ENCODE measurements around the gene IKZF4. TPM values are rescaled to one million over a fixed set of nuclear protein-coding genes. Genes with fewer than 3 reads are reported as not detected.

Gene IKZF4
- total and polyA plus RNA-seq, 2 donors (not counting 1 experiment from before 2014, with no cell fraction given): 2.3 to 7.6 TPM

DNA sequence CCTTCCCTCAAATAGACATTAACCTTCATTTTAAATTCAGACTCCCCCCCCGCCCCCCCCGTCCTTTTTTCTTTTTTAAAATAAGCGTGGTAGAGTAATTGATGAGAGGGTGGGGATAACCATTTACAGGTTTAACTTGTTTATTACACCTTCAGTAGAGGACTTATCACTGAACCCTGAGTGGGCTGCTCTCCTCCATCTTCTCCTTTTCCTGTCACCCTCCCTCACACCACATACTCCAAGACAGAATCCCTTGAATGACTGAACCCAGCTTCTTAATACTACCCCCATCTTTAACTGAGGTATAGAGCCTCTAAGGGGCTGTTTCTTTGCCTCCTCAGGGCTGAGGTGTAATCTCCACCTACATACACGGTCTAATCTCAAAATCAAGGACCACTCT, 3.7 kb upstream of the IKZF4 start:
- ATAC-seq (ENCODE audit: low read depth) (no peak), DNase-seq (no peak)
- Mint-ChIP-seq H3K27me3 (no peaks in the 10 kb centered on the region), H3K4me1 (peaks cover 11% of the 10 kb centered on the region), H3K27ac (no peak overlapping the region), H3K9me3 (ENCODE audit: insufficient read depth) (no peaks in the 10 kb centered on the region), H3K4me3 (no peak overlapping the region)
- H3K4me3 ChIP-seq (ENCODE audit: control extremely low read depth in 1 of 5, extremely low read depth in 1 of 5, insufficient read depth in 1 of 5, low read depth in 2 of 5, low read length in 4 of 5): no peak overlapping the region
- peaks cover 9 to 18% of the 10 kb centered on the region in 2 donors for H3K4me1 ChIP-seq (ENCODE audit: control insufficient read depth in 2 of 2, insufficient read depth in 2 of 2, low read length in 2 of 2)
- H3K9ac ChIP-seq (ENCODE audit: low read length): no peak overlapping the region
- no peaks in the 10 kb centered on the region for H3K27me3 ChIP-seq (replicated peaks in 1 of 4; ENCODE audit: control extremely low read depth in 1 of 4, control insufficient read depth in 3 of 4, insufficient read depth in 4 of 4, low read length in 3 of 4)
- H3K9me3 ChIP-seq (ENCODE audit: control extremely low read depth in 1 of 3, control insufficient read depth in 2 of 3, insufficient read depth in 1 of 3, low read length in 2 of 3): no peaks in the 10 kb centered on the region
- H3K79me2 ChIP-seq (ENCODE audit: control insufficient read depth, insufficient read depth, low read length): no peaks in the 10 kb centered on the region
- TF ChIP-seq, protein P1, sequence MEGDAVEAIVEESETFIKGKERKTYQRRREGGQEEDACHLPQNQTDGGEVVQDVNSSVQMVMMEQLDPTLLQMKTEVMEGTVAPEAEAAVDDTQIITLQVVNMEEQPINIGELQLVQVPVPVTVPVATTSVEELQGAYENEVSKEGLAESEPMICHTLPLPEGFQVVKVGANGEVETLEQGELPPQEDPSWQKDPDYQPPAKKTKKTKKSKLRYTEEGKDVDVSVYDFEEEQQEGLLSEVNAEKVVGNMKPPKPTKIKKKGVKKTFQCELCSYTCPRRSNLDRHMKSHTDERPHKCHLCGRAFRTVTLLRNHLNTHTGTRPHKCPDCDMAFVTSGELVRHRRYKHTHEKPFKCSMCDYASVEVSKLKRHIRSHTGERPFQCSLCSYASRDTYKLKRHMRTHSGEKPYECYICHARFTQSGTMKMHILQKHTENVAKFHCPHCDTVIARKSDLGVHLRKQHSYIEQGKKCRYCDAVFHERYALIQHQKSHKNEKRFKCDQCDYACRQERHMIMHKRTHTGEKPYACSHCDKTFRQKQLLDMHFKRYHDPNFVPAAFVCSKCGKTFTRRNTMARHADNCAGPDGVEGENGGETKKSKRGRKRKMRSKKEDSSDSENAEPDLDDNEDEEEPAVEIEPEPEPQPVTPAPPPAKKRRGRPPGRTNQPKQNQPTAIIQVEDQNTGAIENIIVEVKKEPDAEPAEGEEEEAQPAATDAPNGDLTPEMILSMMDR (IDR thresholded peaks at IDR 0.05): no peak
- TF ChIP-seq EZH2 (IDR thresholded peaks at IDR 0.05; ENCODE audit: borderline replicate concordance, insufficient read depth, low read depth, low read length, poor library complexity, severe bottlenecking): no peak
- H4K20me1 ChIP-seq (ENCODE audit: control insufficient read depth, insufficient read depth, low read length, poor library complexity, severe bottlenecking): no peaks in the 10 kb centered on the region
- no CpG with 5 or more reads among the region's 4 CpGs for WGBS (ENCODE audit: insufficient coverage)
- H3K27ac ChIP-seq (ENCODE audit: low read length in 2 of 2): no peak overlapping the region
- intact Hi-C loops (cut with micrococcal nuclease): no loop called here
- H3K4me2 ChIP-seq (replicated peaks; ENCODE audit: low read depth, low read length, poor library complexity, severe bottlenecking): no peak overlapping the region
- H2AFZ ChIP-seq (ENCODE audit: insufficient read depth, low read depth, low read length, poor library complexity, severe bottlenecking): no peak overlapping the region
- ChIA-PET CTCF (no interaction called here), POLR2A (no interaction called here)
- H3K36me3 ChIP-seq (replicated peaks in 1 of 2; ENCODE audit: control extremely low read depth in 1 of 2, control insufficient read depth in 1 of 2, extremely low read depth in 1 of 2, insufficient read depth in 2 of 2, low read length in 1 of 2): no peaks in the 10 kb centered on the region

DNA sequence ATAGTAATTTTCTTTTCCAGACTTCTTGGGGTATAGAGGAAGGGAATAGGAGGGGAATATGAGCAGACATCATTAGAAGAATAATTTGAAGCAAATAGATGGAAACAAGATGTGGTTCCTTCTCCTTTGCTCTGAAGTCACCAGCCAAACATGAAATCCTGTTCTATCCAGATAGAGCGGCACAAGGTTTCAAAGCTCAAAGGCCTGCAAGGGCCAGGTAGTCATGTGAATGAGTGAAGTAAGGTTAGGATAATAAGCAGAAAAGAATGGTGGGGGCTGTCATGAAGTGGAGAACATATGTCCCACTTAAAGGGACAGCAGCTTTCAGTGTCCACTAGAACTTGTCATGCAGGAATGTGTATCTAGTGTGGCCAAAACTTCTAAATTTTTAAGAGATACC, 2.5 kb upstream of the IKZF4 start:
- Mint-ChIP-seq H3K4me1 (peaks cover 11% of the 10 kb centered on the region), H3K27ac (no peak overlapping the region), H3K4me3 (no peak overlapping the region), H3K9me3 (ENCODE audit: insufficient read depth) (no peaks in the 10 kb centered on the region), H3K27me3 (no peaks in the 10 kb centered on the region)
- DNase-seq (no peak), ATAC-seq (ENCODE audit: low read depth) (no peak)
- 100% methylated on average over 1 of the region's 1 CpG for WGBS (ENCODE audit: insufficient coverage)
- Histone ChIP-seq H3K4me1 (ENCODE audit: control insufficient read depth in 2 of 2, insufficient read depth in 2 of 2, low read length in 2 of 2) (peaks cover 9 to 18% of the 10 kb centered on the region in 2 donors), H3K9ac (ENCODE audit: low read length) (no peak overlapping the region), H3K36me3 (replicated peaks in 1 of 2; ENCODE audit: control extremely low read depth in 1 of 2, control insufficient read depth in 1 of 2, extremely low read depth in 1 of 2, insufficient read depth in 2 of 2, low read length in 1 of 2) (no peaks in the 10 kb centered on the region), H4K20me1 (ENCODE audit: control insufficient read depth, insufficient read depth, low read length, poor library complexity, severe bottlenecking) (no peaks in the 10 kb centered on the region), H2AFZ (ENCODE audit: insufficient read depth, low read depth, low read length, poor library complexity, severe bottlenecking) (no peak overlapping the region), H3K4me3 (ENCODE audit: control extremely low read depth in 1 of 5, extremely low read depth in 1 of 5, insufficient read depth in 1 of 5, low read depth in 2 of 5, low read length in 4 of 5) (no peak overlapping the region), H3K4me2 (replicated peaks; ENCODE audit: low read depth, low read length, poor library complexity, severe bottlenecking) (no peak overlapping the region), H3K27ac (ENCODE audit: low read length in 2 of 2) (no peak overlapping the region), H3K27me3 (replicated peaks in 1 of 4; ENCODE audit: control extremely low read depth in 1 of 4, control insufficient read depth in 3 of 4, insufficient read depth in 4 of 4, low read length in 3 of 4) (no peaks in the 10 kb centered on the region), H3K9me3 (ENCODE audit: control extremely low read depth in 1 of 3, control insufficient read depth in 2 of 3, insufficient read depth in 1 of 3, low read length in 2 of 3) (no peaks in the 10 kb centered on the region), H3K79me2 (ENCODE audit: control insufficient read depth, insufficient read depth, low read length) (no peaks in the 10 kb centered on the region)
- ChIA-PET POLR2A (no interaction called here), CTCF (no interaction called here)
- TF ChIP-seq, protein P1 (IDR thresholded peaks at IDR 0.05): no peak
- TF ChIP-seq EZH2 (IDR thresholded peaks at IDR 0.05; ENCODE audit: borderline replicate concordance, insufficient read depth, low read depth, low read length, poor library complexity, severe bottlenecking): no peak
- intact Hi-C loops (cut with micrococcal nuclease): no loop called here
